Measurements from ENCODE around the gene TTC4. TPM values are rescaled to one million over a fixed set of nuclear protein-coding genes. Genes with fewer than 3 reads are reported as not detected.
"Not testable (repeated sequence)": the region's sequence is repeated elsewhere in the genome, so short reads cannot be mapped to it uniquely, and the experiment has no call there.

TTC4 gene
- total RNA-seq, 1 experiment from 2014 or later: 43.8 TPM

- in situ Hi-C loops (cut with HindIII; ENCODE audit: low pct_unique_long_range_greater_than_20kb, low sequenced_read_pairs): no loop called here
- DNase-seq (ENCODE audit: low read depth): no peak
Observed at GRCh38 chr1:54767526-54767925, 51.9 kb downstream of the TTC4 start.

GRCh38 chr1:54768093-54768492 is 52.4 kb downstream of the TTC4 start:
- DNase-seq (ENCODE audit: low read depth): no peak
- in situ Hi-C loops (cut with HindIII; ENCODE audit: low pct_unique_long_range_greater_than_20kb, low sequenced_read_pairs): no loop called here

DNA sequence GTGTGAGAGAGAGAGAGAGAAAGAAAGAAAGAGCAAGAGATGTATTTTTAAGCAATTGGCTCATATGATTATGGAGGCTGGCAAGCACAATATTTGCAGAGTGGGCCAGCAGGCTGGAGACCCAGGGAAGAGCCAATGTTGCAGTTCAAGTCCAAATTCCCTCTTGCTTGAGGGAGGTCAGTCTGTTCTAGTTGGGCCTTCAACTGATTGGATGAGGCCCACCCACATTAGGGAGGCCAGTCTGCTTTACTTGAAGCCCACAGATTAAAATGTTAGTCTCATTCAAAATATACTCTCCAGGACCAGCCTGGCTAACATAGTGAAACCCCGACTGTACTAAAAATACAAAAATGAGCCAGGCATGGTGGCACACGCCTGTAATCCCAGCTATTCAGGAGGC is 57.3 kb downstream of the TTC4 start:
- no peak for DNase-seq (ENCODE audit: low read depth)
- in situ Hi-C loops (cut with HindIII; ENCODE audit: low pct_unique_long_range_greater_than_20kb, low sequenced_read_pairs): no loop called here

DNA sequence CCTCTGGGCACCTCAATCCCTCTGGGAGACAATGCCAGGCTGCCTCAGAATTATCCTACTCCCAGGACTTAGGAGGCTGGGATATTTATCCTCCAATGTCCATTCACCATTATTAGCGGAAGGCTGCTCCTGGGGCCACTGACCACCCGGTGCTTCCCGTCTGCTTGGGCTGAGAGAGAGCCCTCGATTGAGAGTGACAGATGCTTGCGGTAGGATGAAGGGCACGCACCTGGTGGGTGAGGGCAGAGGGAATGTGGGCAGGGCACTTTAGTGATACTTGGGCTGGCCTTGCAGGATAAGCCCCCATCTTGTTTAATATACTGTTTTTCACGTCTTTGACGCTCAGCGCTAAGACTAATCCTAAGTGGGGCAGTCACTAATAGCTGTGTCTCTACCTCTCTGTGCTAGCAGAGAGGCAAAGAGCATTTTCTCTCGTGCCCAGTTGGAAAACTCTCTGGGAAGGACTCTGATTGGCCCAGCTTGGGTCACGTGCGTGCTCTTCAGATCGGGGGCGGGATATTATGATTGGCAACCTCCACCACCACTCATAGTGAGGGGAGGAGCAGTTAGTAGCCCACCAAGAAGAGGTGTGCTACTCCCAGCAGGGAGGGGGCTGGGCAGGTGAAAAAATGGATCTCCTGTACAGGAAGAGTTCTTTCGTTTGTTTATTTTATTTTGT is 59.3 kb downstream of the TTC4 start:
- DNase-seq (ENCODE audit: low read depth): peak; percentile 32
- in situ Hi-C loops (cut with HindIII; ENCODE audit: low pct_unique_long_range_greater_than_20kb, low sequenced_read_pairs): no loop called here

- DNase-seq (ENCODE audit: low read depth); in situ Hi-C loops (cut with HindIII; ENCODE audit: low pct_unique_long_range_greater_than_20kb, low sequenced_read_pairs): not testable (repeated sequence)
Observed at GRCh38 chr1:54775828-54776721, 60.4 kb downstream of the TTC4 start.

DNA sequence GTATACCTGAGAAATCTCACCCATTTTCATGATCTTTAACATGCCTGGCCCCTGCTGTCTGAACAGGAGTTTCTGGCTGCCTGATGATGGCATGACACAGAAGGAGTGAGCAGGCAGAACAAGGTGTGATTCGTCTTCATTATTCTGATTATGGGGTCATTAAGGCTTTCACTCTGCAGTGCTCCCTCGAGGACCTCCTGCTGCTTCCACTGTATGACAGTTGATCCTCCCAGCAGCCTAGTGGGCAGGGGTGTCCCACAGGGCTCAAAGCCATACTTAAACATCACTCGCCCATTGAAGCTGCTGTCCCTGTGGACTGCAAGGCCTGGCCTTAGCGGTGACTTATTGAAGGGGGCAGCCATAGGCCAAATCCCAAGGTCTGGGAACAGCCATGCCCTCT is 61.4 kb downstream of the TTC4 start:
- in situ Hi-C loops (cut with HindIII; ENCODE audit: low pct_unique_long_range_greater_than_20kb, low sequenced_read_pairs): no loop called here
- no peak for DNase-seq (ENCODE audit: low read depth)

GRCh38 chr1:54777431-54777830 is 61.8 kb downstream of the TTC4 start:
- DNase-seq (ENCODE audit: low read depth): no peak
- in situ Hi-C loops (cut with HindIII; ENCODE audit: low pct_unique_long_range_greater_than_20kb, low sequenced_read_pairs): no loop called here

DNA sequence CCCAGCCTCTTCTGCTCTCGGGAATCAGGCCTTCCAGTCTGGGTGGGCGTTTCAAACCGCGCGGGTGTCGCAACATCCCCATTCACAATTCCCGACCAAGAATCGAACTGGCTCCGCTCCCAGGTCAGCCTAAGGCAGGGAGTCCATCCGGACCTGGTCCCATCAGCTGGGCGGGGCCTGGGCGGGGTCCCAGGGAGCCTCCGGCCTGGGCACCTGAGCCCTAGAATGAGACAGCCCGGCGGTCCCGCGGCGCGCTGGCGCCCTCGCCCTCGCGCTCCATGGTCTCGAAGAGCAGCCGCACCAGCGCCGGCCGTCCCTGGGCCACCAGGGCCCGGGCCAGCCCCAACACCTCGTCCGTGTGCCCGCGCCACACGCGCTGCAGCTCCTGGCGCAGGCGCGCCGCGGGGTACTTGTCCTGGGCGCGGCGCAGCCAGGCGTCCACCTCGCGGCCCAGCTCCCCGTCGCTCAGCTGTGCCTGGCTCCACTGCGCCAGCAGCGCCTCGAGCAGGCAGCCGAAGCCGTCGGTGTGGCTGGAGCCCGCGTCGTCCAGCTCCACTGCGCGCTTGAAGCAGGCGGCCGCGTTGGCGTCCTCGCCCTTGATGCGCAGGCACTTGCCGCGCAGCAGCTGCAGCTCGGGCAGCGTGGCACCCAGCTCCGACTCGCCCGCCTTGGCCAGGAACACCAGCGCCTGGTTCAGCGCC is 65.5 kb downstream of the TTC4 start:
- DNase-seq (ENCODE audit: low read depth): no peak
- in situ Hi-C loops (cut with HindIII; ENCODE audit: low pct_unique_long_range_greater_than_20kb, low sequenced_read_pairs): no loop called here

GRCh38 chr1:54782156-54782555 is 66.5 kb downstream of the TTC4 start:
- in situ Hi-C loops (cut with HindIII; ENCODE audit: low pct_unique_long_range_greater_than_20kb, low sequenced_read_pairs): no loop called here
- no peak for DNase-seq (ENCODE audit: low read depth)

GRCh38 chr1:54782588-54782987 is 66.9 kb downstream of the TTC4 start:
- in situ Hi-C loops (cut with HindIII; ENCODE audit: low pct_unique_long_range_greater_than_20kb, low sequenced_read_pairs): no loop called here
- no peak for DNase-seq (ENCODE audit: low read depth)

- in situ Hi-C loops (cut with HindIII; ENCODE audit: low pct_unique_long_range_greater_than_20kb, low sequenced_read_pairs): no loop called here
Observed at GRCh38 chr1:54784066-54784465, 68.4 kb downstream of the TTC4 start.

GRCh38 chr1:54786778-54787177 is 71.1 kb downstream of the TTC4 start:
- no peak for DNase-seq (ENCODE audit: low read depth)
- in situ Hi-C loops (cut with HindIII; ENCODE audit: low pct_unique_long_range_greater_than_20kb, low sequenced_read_pairs): no loop called here

More at GRCh38 chr1:54784066-54784465, 68.4 kb downstream of the TTC4 start:
- DNase-seq (ENCODE audit: low read depth): no peak

DNA sequence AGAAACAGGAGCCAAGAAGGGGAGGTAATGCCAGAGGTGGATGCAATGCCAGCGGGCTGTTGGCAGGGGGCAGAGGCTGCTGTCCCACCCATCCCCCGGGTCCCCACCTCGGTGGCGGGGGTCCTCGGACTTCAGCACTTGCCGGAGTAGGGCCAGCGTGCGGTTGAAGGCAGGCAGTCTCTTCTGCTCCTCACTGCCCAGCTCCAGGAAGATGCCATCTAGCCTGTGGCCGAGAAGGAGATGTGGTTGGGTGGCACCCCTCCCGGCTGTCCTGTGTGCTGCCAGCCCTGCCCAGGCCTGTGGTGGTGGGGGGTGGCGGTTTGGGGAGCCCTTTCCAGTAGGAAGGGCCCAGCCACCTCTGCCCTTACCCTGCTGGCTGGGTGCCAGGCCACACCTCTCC is 71.9 kb downstream of the TTC4 start:
- in situ Hi-C loops (cut with HindIII; ENCODE audit: low pct_unique_long_range_greater_than_20kb, low sequenced_read_pairs): no loop called here

DNA sequence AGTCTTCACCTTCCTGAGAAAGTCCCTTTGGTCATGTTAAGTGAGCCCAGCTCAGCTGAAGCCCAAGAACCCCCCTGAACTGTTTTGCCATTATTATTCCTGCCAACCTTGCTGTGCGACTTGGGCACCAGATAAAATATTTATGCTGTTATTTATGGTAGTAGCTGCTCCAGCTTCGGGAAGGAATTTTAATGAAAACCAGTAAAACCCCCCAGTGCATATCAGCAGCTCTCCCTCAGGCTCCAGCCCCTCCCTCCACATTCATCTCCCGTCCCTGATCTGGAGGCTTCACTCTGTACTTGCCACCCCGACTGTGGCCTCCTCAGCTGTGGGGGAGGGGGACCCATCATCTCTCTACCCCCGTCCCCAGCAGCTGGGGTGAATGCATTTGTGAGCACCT is 72.8 kb downstream of the TTC4 start:
- in situ Hi-C loops (cut with HindIII; ENCODE audit: low pct_unique_long_range_greater_than_20kb, low sequenced_read_pairs): no loop called here
- DNase-seq (ENCODE audit: low read depth): no peak

More for the DNA sequence above, 71.9 kb downstream of the TTC4 start:
- no peak for DNase-seq (ENCODE audit: low read depth)

- DNase-seq (ENCODE audit: low read depth): peak; percentile 25
- in situ Hi-C loops (cut with HindIII; ENCODE audit: low pct_unique_long_range_greater_than_20kb, low sequenced_read_pairs): no loop called here
Observed at GRCh38 chr1:54791880-54792522, 76.3 kb downstream of the TTC4 start.
